GM19193 (cell line): ENCODE data around the gene MEG3.

Experiments
- POLR2A ChIP-seq: IDR thresholded peaks from 4 replicates; pipeline ENCODE4 v1.6.1; 2011; ENCODE audit not compliant: insufficient read depth, insufficient read length; ENCODE audit errors: extremely low read depth

Gene MEG3

DNA sequence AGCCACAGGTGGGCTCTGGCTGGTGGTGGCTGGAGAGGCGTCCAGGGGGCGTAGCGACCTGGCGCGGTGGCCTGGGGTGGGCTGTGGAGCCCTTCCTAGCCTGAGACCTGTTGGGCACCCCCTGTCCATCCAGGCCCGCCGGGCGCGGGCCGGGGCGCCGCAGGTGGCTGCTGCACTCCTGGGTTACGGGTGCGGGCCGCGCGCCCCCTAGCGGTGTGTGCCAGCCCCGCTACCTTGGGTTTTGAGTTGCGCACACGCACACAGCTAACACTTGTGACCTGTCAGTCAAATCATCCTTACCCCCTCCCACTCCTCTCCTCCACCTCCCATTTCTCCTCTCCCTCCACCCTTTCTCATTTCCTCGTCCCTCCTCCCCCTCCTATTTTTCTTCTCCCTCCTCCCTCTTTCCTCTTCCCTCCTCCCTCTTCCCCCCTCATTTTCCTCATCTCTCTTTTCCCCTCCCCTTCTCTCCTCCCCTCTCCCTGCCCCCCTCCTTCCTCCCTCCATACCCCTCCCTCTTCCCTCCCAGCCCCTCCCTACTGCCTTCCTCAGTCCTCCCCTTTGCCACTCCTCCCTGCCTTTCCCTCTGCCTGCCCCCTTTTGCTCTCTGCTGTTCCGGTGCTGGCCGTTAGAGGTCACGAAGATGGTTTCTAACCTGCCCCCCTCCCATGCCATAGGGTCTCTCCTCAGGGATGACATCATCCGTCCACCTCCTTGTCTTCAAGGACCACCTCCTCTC, 2.3 kb downstream of the MEG3 start:
- no peak for TF ChIP-seq POLR2A

DNA sequence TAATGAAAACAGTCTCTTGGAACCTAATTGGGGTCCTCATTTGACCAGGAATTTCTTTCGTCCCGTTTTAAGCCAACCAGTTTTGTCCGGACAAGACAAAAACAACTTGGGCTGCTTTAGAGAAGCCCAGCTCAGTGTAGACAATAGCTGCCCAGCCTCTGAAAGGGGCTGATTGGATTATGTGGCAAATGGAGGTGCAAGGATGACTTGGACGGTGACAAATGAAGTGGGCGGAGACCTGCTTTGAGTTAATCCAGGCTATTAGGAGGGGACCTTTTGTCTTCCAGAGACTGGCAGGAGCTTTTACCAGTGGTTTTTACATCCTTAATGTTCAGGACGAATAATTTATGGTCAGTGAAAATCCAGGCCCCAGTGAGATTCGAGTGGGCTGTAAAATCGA, 4.8 kb downstream of the MEG3 start:
- TF ChIP-seq POLR2A: no peak

DNA sequence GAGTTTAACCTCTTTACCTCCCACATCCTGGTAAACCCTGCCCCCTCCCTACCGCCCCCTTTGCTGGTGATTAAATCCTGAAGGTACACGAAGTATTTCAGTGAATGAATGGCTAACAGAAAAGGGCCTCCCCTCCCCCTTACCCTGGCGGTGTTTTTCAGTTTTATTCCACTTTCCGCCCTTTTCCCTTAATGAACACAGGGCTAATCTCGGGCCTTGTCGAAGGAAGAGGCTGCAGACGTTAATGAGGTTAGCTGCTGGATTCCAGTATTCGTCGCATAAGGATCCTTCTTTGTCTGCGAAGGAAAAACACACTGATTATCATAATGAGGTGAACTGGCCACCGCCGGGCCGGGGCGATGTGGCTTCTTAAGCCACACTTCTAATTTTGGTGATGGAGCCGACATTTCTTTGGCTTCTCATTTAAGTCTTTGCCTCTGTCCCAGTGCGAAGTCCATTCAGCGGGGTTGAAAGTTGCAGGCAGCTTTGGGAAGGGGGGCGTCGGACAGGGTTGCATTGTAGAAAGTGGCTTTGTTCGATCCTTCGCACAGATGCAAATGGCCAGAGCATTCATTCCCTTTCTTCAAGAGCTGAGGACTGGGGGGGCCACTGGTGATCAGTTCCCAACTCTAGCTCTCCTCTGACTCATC, 6.5 kb downstream of the MEG3 start:
- TF ChIP-seq POLR2A: no peak

DNA sequence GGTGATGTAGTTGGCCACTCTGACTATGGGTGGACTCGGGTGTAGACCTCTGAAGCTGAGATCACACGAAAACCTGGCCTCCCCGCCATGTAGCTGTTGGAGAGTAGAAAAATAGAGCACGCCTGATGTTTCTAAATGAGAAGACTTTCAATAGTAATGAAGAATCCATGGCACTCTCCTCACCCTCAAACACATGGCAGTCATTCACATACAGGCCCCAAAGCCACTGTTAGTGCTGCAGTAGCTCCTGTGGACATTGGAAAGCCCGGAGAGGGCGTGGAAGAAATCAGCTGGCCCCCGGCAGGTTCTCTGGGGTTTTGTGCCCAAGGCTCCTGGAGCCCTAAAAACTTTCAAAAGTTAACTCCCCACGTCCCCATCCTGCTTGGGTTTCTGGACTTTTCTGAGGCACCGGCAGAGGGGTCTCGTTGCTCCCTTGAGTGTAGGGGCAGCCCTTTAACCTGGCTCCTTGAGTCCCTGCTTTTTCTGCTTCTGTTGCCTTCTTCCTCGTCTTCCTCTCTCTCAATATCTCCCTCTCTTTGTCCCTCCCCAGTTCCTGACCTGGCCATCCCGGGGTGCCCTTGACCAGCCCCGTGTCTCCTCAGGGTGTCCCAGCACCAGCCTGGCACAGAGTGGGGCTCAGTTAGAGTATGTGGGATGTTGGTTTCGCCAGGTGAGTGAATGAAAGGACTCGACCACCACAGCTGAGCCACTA, 8.3 kb downstream of the MEG3 start:
- TF ChIP-seq POLR2A: no peak

DNA sequence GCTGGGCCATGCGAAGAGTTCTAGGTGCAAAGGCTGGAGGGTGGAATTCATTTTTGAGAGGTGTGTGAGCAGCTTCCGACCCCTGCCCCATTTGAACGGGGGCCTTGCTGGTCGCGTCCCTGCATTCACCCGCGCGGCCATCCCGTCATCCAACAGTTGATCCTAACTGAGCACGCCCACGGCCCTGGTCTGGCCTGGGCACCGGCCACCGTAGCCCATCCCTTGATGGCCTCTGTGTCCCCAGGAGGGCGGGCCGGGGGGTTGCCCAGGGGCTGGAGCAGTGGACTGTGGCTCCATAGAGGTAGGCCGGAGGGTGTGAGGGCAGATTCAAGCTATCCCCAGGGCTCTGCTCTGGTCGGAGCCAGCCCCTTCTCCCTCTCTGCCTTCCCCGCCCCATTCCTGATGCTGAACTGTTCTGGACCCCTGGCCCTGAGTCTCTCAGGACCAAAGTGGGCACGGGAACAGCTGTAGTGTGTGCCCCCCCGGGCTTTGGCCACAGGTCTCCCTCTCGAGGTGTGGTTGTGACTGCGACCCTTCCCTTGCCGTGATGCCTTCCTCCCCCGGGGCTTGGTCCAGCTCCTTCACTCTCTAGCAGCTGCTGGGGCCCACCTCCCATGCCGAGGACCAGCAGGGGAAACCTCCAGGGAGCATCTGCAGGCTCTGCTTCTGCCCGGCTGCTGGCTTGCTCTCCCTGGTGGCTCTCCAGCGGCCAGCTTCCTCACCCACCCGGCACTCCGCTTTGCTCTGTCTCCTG, 9.1 kb downstream of the MEG3 start:
- no peak for TF ChIP-seq POLR2A

DNA sequence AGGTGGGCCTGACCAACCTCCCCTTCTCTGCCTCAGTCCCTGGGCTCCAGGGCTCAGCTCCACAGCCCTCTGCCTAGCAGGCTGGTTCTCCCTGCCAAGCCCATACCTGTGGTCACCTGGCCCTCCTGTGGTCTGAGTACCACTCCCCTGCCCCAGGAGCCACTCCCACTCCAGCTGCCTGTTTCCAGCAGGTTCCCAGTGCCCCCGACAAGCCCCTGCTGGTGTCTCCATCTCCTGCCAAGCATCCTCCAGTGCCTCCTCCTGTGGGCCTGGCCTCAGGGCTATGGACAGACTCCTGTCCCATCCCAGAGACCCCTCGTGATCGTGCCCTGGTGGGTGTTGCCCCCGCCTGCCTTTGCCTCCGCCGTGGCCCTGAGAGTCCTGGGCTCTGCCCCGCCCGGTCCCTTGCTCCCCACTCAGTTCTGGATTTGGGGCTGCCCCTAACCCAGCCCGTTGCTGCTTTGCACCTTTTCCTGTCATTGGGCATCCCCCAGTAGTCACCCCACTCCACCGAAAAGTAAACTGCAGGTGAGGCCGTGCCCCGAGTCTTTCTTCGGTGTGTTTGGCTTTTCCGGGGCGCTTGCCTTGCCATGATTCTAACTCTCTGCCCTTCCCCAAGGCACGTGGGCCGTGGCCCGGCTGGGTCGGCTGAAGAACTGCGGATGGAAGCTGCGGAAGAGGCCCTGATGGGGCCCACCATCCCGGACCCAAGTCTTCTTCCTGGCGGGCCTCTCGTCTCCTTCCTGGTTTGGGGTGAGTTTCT, 9.8 kb downstream of the MEG3 start:
- no peak for TF ChIP-seq POLR2A

DNA sequence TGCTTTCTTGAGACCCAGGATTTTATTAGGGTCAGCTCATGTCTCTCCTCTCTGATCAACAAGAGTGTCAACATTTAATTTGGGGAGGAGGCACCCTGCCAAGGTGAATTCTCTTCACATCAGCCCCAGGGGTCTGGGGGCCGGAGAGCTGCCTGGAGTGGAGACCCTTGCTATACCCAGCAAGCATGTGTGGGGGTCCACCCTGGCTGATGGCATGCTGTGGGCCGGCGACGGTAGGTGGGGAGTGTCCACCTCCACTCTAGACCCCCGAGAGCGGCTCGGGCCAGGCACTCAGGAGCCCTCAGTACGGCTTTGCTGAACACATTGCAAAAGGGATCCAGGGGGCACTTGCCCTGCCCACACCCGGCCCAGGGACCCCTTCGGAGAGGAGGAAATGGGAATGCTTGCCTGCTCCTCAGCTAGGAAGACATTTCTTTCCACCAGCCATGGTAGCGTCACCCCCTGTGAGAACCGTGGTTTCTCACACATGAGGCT, 10.4 kb downstream of the MEG3 start:
- no peak for TF ChIP-seq POLR2A

DNA sequence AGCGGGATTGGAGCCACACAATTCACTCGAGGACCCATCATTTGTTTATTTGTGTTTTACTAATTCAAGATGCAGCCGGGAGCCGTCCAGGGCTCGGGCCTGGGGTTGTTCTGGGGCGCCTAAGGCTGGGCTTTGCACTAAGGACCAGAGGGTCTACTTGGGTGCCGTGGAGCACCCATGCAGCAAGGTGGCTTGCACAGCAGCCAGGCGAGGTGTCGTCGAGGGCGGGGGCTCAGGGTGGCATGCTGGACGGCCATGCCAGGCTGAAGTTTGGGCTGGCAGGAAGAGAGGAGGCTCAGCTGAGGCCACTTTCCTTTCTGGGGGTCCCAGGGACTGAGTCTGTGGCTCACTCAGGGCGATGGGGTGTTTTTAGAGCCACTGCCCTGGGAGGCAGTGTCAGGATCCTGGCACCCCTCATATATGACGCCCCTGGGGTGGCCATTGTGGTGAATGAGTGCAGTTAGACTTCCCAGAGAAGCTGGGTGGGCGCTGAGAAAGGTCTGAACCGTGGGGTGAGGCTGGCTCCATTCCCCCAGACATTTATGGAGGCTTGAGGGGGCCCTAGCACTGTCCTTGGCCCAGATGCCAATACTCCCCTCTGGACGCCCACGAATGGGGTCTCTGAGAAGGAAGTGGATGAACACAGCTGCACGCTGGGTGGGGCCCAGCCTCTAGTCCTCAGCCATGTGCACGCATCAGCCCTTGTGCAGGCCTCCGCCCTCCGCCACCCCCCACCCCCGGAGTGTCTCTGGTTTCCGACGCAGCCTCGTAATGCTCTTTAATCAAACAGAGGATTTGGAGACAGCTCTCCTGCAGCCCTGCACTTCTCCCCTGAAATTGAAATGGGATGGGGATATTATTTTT, 11.3 kb downstream of the MEG3 start:
- no peak for TF ChIP-seq POLR2A

DNA sequence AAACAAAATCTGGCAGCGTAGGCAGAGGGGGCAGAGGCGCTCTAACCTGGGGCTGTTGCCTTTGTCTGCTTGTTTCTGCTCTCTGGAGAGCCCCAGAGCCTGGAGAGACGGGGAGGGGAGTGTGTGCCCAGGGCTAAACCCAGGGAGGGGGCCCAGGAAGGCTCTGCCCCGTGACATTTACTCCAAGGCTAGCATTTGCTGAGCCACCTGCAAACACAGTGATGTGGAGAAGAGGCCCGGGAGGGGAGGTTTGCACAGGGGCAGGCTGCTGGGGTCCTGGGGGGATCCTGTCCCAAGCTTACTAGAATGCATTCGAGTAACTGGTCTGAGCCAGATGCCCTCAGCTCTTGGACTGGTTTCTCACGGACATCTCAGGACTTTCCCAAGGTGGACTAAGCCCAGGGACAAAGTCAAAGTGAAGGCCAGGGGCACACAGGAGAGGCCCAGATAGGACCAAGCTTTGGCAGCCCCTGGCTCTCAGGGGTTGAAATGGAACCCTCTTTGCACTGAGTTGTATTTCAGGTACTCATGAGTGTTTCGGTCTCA, 12.0 kb downstream of the MEG3 start:
- no peak for TF ChIP-seq POLR2A

DNA sequence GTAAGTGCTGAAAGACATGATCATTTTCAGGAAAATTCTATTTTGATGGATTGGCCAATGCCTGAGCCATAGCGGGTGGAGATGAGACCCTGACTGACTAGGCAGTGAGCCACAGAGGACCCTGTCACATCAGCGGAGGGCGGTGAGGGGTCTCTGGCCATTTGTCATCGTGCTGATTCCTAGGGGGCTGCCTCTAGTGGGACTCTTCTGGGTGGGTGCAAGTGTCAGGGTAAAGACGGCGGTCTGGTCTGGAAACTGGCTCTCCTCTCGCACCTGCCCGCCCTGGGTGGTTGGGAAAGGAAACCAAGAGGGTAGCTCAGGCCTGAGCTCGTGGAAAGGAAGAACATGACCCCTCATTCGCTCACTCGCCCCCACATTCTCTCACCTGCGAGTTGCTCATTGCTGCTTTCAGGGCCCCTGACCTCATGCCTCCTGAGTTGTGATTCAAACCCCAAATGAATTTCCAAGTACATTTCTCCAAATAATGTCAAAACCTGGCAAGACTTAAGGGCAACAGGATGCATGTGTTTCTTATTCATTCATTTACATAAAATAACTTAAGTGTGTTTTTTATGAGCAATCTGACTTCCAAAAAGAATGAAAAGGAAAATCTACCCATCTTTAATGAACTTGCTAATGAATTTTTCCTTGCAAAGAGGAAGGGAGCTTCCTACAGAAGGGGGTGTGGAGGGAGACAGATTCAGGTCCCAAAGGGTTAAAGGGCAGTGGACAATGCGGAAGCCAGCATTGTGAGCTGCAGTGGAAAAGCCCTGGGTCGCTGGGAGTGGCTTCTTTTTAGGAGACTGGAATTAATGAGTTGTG, 12.8 kb downstream of the MEG3 start:
- TF ChIP-seq POLR2A: no peak

DNA sequence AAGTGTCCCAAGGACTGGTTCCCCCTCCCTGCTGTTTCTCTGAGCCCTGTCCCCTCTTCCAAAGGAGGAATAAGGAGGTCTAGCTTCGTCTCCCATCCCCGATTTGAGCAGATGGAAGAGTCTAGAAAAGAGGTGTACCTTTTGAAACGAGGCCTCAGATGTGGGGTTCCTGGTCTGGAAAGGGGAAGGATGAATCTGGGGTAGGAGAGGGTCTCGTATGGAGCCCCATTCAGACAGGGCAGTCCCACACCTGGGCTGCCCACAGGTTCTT, 13.3 kb downstream of the MEG3 start:
- TF ChIP-seq POLR2A: no peak

DNA sequence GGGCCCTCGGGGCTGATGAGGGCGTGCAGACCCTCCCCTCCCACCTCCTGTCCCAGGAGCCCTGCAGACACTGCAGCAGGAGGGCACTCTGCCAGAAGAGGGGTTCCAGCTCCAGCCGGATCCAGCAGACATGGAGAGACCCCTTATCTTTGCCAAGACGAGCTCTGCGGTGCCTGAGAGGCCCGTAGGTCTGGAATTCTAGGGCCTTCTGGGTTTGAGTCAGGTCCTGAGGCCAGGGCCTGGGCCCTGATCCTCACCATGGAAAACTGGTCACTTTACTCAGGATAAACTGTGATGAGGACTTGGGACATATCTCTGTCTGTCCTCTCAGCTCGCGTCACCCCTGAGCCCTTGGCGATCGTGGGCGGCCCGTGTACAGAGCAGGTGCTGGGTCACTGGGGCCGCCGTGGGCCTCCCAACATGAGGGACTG, 13.8 kb downstream of the MEG3 start:
- TF ChIP-seq POLR2A: no peak

DNA sequence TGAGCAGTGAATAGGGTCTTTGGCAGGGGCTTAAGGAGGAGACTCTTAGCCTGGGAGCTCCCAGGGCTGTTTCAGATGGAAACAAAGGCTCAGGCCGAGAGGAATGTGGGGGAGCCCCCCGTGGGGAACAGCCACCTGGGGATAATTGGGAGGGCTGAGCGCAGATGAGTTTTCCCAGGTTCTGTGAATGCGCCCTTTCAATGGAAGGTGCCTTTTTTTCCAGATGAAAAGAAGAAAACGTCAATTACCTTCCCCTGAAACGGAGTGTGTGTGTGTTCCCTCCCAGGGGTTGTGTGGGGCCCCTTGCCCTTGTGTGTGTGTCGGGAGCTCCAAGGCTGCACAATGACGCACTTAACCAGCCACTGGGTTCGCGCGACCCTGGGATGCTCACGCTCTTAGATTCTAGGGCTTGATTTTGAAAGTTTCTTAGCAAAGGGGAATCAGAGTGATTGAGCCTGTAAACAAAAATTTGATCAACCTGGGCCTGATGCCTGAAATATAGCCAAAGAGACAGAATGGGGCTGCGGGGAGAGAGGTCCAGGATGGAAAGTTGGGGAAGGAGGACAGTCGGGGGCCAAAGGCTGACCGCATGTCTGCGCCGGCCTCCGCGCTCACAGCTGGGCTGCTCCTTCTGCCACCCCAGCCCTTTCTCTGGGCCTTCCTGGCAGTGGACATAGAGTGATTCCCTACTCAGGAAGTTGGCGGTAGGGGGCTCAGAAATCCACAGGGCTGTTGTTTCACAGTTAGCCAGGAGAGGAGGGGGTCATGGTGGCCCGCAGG, 14.6 kb downstream of the MEG3 start:
- TF ChIP-seq POLR2A: no peak
